Vagina (tissue), 2 donors: Measurements from ENCODE around the gene GSTT2B. TPM values are rescaled to one million over a fixed set of nuclear protein-coding genes. Genes with fewer than 3 reads are reported as not detected.

Source experiments
- DNase-seq, 2 donors: peaks; one replicate each; pipeline ENCODE4 v3.0.0-alpha.2; 2017; ENCODE audit errors: extremely low spot score in 2 of 2
- H3K27ac ChIP-seq: fragments of 200-600 bp; sonication (generic); one replicate; pipeline ENCODE4 v1.5.1; 2019
- H3K27me3 ChIP-seq: fragments of 200-600 bp; sonication (generic); one replicate; pipeline ENCODE4 v1.5.1; 2019
- H3K36me3 ChIP-seq, 2 donors: fragments of 200-600 bp; sonication (generic); one replicate each; pipeline ENCODE4 v1.5.1; 2017 to 2019
- H3K4me1 ChIP-seq: fragments of 200-600 bp; sonication (generic); one replicate; pipeline ENCODE4 v1.5.1; 2019
- H3K4me3 ChIP-seq, 2 donors: fragments of 200-600 bp; sonication (generic); 1 replicate in 1 of 2; 2 replicates in 1 of 2; pipeline ENCODE4 v1.5.1; 2016 to 2019
- H3K9me3 ChIP-seq: fragments of 200-600 bp; sonication (generic); one replicate; pipeline ENCODE4 v1.5.1; 2019
- CTCF ChIP-seq, 3 experiments: fragments of 450-650 bp in 2 of 3; fragments of 200-600 bp in 1 of 3; sonication (generic) in 1 of 3; IDR thresholded peaks; one replicate each; pipeline ENCODE4 v1.5.1; 2017 to 2019; ENCODE audit warnings: antibody characterized with exemption in 3 of 3, mild to moderate bottlenecking in 2 of 3, moderate library complexity in 2 of 3
- POLR2A ChIP-seq, 2 donors: fragments of 450-650 bp; IDR thresholded peaks; one replicate each; pipeline ENCODE4 v1.6.1; 2017; ENCODE audit warnings: antibody characterized with exemption in 2 of 2, mild to moderate bottlenecking in 2 of 2, moderate library complexity in 2 of 2
- POLR2AphosphoS5 ChIP-seq, 2 donors: sonication (generic); formaldehyde crosslinking; IDR thresholded peaks; one replicate each; pipeline ENCODE4 v1.9.0; 2017; ENCODE audit warnings: antibody characterized with exemption in 2 of 2, mild to moderate bottlenecking in 2 of 2, low read depth in 1 of 2; ENCODE audit not compliant: insufficient read depth in 1 of 2
- intact Hi-C: fragments of 100-400 bp; cut with DNase I; formaldehyde crosslinking; loops from one replicate; pipeline ENCODE4 v1.15.1; 2023
- total RNA-seq: library from RNA; depleted of rRNA; stranded (reverse); fragments of >200 nt; gene quantifications from one replicate; pipeline ENCODE4 v1.2.3, GENCODE V29; 2016

Gene GSTT2B
- total RNA-seq, 1 donor from 2014 or later = not detected

GRCh38 chr22:23915290-23915689 lies 45.7 kb downstream of the GSTT2B start:
- Histone ChIP-seq H3K9me3 (no peaks in the 10 kb centered on the region), H3K27me3 (no peaks in the 10 kb centered on the region), H3K4me1 (peaks cover 10% of the 10 kb centered on the region), H3K27ac (no peak overlapping the region), H3K4me3 (no peak overlapping the region), H3K36me3 (no peaks in the 10 kb centered on the region)
- no peak for TF ChIP-seq POLR2AphosphoS5 (IDR thresholded peaks at IDR 0.05; ENCODE audit: insufficient read depth in 1 of 2, low read depth in 1 of 2)
- TF ChIP-seq POLR2A (IDR thresholded peaks at IDR 0.05) = no peak
- no peak for TF ChIP-seq CTCF (IDR thresholded peaks at IDR 0.05)
- peak in 1 of 2 donors; percentile 60 for DNase-seq
- intact Hi-C loops = no loop called here

- peak in 1 of 2 donors; percentile 98 for DNase-seq
- TF ChIP-seq POLR2A (IDR thresholded peaks at IDR 0.05) = peak in 1 of 2 donors; percentile 68
- TF ChIP-seq POLR2AphosphoS5 (IDR thresholded peaks at IDR 0.05; ENCODE audit: insufficient read depth in 1 of 2, low read depth in 1 of 2) = peak; percentile 96 to 98
- TF ChIP-seq CTCF (IDR thresholded peaks at IDR 0.05) = no peak
- Histone ChIP-seq H3K27ac (peak overlapping the region; percentile 72), H3K4me1 (peaks cover 10% of the 10 kb centered on the region), H3K27me3 (no peaks in the 10 kb centered on the region), H3K9me3 (no peaks in the 10 kb centered on the region), H3K36me3 (no peaks in the 10 kb centered on the region), H3K4me3 (peak overlapping the region; percentile 50 to 55)
- intact Hi-C loops = no loop called here
Observed at GRCh38 chr22:23913661-23914353, 47.2 kb downstream of the GSTT2B start.

- Histone ChIP-seq H3K27ac (peak overlapping the region; percentile 72), H3K9me3 (no peaks in the 10 kb centered on the region), H3K36me3 (no peaks in the 10 kb centered on the region), H3K27me3 (no peaks in the 10 kb centered on the region), H3K4me3 (peak overlapping the region; percentile 50 to 55), H3K4me1 (peaks cover 10% of the 10 kb centered on the region)
- DNase-seq = peak in 1 of 2 donors; percentile 81
- intact Hi-C loops = no loop called here
- TF ChIP-seq CTCF (IDR thresholded peaks at IDR 0.05) (no peak), POLR2AphosphoS5 (IDR thresholded peaks at IDR 0.05; ENCODE audit: insufficient read depth in 1 of 2, low read depth in 1 of 2) (no peak), POLR2A (IDR thresholded peaks at IDR 0.05) (no peak)
Observed at GRCh38 chr22:23913306-23913660, 47.7 kb downstream of the GSTT2B start.

GRCh38 chr22:23912293-23912903 lies 48.6 kb downstream of the GSTT2B start:
- TF ChIP-seq POLR2AphosphoS5 (IDR thresholded peaks at IDR 0.05; ENCODE audit: insufficient read depth in 1 of 2, low read depth in 1 of 2) (no peak), POLR2A (IDR thresholded peaks at IDR 0.05) (no peak), CTCF (IDR thresholded peaks at IDR 0.05) (no peak)
- no peak overlapping the region for H3K27ac ChIP-seq
- no peaks in the 10 kb centered on the region for H3K27me3 ChIP-seq
- intact Hi-C loops = no loop called here
- no peak overlapping the region for H3K4me3 ChIP-seq
- DNase-seq = peak in 1 of 2 donors; percentile 67
- no peaks in the 10 kb centered on the region for H3K36me3 ChIP-seq
- H3K4me1 ChIP-seq = peaks cover 10% of the 10 kb centered on the region
- no peaks in the 10 kb centered on the region for H3K9me3 ChIP-seq
